ENCODE results near the gene STRA8.

Gene STRA8

DNA sequence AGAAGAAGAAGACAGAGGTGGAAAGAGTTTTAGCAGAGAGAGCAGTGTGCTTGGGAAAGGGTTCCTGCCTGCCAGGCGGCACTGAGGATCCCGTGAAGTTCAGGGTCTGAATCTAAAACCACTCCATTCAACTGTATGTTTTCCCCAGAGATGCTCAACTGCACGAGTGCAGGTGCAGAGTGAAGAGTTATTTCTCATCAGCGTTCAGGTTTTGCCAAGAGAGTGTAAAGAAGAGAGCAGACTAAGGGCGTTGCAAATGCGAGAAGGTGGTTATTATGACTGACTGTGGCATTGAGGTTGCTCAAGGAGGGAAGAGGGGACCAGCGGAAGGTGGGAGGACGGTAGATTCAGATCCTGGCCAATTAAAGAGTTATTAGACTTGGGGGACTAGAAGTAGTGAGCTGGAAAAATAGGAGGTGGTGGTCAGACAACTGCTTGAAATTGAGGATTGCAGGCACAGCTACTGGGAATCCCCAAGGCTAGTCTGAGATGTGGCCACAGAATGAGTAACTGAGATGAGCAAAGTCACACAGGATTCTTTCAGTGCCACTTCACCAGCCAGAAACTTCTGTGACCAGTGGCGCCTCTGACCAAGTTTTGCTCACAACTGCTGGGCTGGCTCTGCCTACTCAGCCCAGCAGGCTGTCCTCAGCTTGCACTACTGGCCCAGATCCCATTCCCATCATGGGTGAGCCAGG, 29.1 kb downstream of the STRA8 start:
- Histone ChIP-seq H3K4me3 (ENCODE audit: low read depth in 1 of 2, low read length in 1 of 2) (no peak overlapping the region), H3K27ac (no peak overlapping the region), H3K4me1 (ENCODE audit: control insufficient read depth in 1 of 2, insufficient read depth in 1 of 2, low read depth in 1 of 2, low read length in 1 of 2) (no peaks in the 10 kb centered on the region), H3K27me3 (no peaks in the 10 kb centered on the region), H3K9me3 (no peaks in the 10 kb centered on the region), H3K36me3 (no peaks in the 10 kb centered on the region)
- no peak for TF ChIP-seq CTCF (IDR thresholded peaks at IDR 0.05)

DNA sequence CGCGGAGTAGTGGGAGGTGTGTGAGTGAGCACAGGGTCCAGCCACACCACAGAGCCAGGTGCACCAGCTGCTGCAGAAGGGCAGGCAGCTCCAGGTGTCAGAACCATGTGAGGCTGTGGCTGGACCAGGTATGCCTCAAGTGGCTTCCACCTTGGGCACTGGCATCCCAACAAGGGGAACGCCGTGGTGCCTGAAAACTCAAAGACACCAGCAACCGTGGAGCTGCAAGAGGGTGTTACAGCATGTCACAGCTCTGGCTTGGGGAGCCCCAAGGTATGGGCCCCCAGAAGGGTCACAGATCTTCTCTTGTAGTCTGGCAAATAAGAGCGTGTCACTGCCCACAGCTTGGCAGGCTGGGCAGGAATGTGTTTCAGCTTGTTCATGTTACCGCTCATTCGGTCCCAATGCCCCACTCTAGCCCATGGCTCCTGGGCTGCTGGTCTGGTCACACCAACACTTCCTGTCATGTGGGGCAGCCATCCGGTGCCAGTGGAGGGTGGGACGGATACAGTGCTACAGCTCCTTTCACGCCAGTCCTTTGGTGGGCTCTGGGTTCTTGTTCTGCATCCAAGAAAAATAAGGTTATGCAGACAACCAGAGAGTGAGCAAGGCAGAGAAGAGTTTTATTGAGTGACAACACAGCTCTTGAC, 29.8 kb downstream of the STRA8 start:
- Histone ChIP-seq H3K9me3 (no peaks in the 10 kb centered on the region), H3K27ac (no peak overlapping the region), H3K27me3 (no peaks in the 10 kb centered on the region), H3K36me3 (no peaks in the 10 kb centered on the region), H3K4me3 (ENCODE audit: low read depth in 1 of 2, low read length in 1 of 2) (no peak overlapping the region), H3K4me1 (ENCODE audit: control insufficient read depth in 1 of 2, insufficient read depth in 1 of 2, low read depth in 1 of 2, low read length in 1 of 2) (no peaks in the 10 kb centered on the region)
- no peak for TF ChIP-seq CTCF (IDR thresholded peaks at IDR 0.05)

- Histone ChIP-seq H3K27me3 (no peaks in the 10 kb centered on the region), H3K9me3 (no peaks in the 10 kb centered on the region), H3K4me3 (ENCODE audit: low read depth in 1 of 2, low read length in 1 of 2) (no peak overlapping the region), H3K4me1 (ENCODE audit: control insufficient read depth in 1 of 2, insufficient read depth in 1 of 2, low read depth in 1 of 2, low read length in 1 of 2) (no peaks in the 10 kb centered on the region), H3K36me3 (no peaks in the 10 kb centered on the region), H3K27ac (no peak overlapping the region)
- no peak for TF ChIP-seq CTCF (IDR thresholded peaks at IDR 0.05)
Observed at GRCh38 chr7:135265637-135266036, 32.0 kb downstream of the STRA8 start.

DNA sequence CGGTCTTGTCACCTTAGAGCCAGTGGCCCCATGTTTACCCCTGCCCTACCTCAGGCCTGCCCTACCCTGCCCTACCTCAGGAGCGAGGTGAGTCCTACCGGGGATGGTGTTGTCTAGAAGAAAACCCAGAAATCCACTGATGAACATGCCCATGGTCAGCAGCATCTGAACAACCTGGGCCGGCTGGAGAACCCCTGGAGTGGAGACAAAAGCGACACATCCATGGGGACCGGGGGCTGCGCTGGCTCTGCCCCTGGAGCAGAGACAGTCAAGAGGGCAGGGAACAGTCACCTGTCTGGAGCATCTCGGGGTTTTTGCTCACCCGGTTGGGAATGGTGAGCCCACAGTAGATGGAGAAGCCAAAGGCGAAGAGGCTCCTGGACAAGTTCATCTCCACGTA, 36.3 kb downstream of the STRA8 start:
- Histone ChIP-seq H3K4me3 (ENCODE audit: low read depth in 1 of 2, low read length in 1 of 2) (no peak overlapping the region), H3K9me3 (no peaks in the 10 kb centered on the region), H3K27me3 (no peaks in the 10 kb centered on the region), H3K36me3 (no peaks in the 10 kb centered on the region), H3K4me1 (ENCODE audit: control insufficient read depth in 1 of 2, insufficient read depth in 1 of 2, low read depth in 1 of 2, low read length in 1 of 2) (no peaks in the 10 kb centered on the region), H3K27ac (no peak overlapping the region)
- TF ChIP-seq CTCF (IDR thresholded peaks at IDR 0.05) = no peak

DNA sequence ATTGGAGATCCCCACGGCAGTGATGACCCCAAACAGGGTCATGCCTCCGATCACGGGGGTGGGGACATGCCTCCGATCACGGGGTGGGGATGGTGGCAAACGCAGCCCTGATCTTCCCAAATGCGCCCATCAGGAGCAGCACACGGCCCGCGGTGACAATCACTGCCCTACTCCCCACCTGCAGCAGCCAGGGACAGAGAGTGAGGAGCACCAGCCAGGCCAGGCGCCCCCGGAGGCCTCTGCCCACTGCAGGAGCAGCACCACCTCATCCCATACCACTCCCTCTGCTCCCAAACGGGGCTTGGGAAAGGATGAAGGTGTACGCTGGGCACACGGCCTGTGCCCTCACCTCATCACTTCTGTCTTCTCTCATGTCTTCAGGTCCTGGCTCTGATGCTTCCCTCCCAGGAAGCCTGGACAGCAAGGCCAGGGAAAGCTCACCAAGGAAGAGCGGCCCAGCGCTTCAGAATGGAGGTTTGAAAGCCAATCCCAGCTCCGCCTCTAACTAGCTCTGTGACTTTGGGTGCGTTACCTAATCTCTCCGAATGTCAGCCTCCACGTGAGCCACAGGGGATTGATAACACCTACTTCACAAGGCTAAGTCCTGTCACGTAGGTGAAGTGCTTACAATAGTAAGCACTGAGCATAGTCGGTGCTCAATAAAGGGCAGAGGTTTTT, 37.1 kb downstream of the STRA8 start:
- no peak for TF ChIP-seq CTCF (IDR thresholded peaks at IDR 0.05)
- no peaks in the 10 kb centered on the region for H3K27me3 ChIP-seq
- H3K9me3 ChIP-seq = no peaks in the 10 kb centered on the region
- no peaks in the 10 kb centered on the region for H3K4me1 ChIP-seq (ENCODE audit: control insufficient read depth in 1 of 2, insufficient read depth in 1 of 2, low read depth in 1 of 2, low read length in 1 of 2)
- no peak overlapping the region for H3K4me3 ChIP-seq (ENCODE audit: low read depth in 1 of 2, low read length in 1 of 2)
- no peak overlapping the region for H3K27ac ChIP-seq
- H3K36me3 ChIP-seq = no peaks in the 10 kb centered on the region
